Measurements from ENCODE around the gene RREB1.

The RREB1 gene

DNA sequence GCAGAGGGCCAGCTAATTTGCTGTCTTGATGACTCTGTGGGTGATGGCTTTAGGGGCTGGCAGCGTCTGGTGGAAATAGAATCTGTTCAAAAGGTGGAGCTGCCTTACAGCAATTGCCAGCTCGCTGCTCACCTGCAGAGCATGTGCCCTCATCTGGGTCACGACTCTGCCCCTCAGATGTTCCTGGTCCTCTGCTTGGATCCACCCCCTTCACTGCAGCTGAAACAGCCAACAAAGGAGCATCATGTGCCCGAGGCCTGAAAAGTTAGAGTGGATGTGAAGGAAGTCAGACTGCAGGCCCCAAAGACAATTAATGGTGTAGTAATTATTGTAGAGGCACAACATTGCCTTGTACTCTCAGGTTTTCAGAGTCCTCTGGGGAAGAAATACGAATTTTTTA lies 19.9 kb downstream of the RREB1 start:
- DNase-seq: no peak

DNA sequence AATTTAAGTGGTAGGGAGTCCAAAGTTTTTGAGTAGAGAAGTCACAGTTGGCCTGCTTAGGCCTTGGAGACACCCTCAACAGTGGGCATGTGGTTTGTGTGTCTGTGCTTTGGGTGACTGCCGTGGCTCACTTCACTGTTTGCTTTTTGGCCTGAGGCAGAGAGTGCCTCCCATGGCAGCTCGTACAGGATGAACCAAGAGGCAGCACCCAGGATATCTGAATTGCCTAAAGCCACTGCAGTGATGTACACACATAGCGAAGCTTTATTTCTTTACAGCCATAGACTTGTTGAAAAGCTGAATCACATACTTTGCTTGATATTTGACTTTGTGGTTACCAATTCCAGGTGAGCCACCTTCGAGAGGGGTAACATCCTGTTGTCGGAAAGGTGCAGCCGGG lies 21.6 kb downstream of the RREB1 start:
- no peak for DNase-seq

DNA sequence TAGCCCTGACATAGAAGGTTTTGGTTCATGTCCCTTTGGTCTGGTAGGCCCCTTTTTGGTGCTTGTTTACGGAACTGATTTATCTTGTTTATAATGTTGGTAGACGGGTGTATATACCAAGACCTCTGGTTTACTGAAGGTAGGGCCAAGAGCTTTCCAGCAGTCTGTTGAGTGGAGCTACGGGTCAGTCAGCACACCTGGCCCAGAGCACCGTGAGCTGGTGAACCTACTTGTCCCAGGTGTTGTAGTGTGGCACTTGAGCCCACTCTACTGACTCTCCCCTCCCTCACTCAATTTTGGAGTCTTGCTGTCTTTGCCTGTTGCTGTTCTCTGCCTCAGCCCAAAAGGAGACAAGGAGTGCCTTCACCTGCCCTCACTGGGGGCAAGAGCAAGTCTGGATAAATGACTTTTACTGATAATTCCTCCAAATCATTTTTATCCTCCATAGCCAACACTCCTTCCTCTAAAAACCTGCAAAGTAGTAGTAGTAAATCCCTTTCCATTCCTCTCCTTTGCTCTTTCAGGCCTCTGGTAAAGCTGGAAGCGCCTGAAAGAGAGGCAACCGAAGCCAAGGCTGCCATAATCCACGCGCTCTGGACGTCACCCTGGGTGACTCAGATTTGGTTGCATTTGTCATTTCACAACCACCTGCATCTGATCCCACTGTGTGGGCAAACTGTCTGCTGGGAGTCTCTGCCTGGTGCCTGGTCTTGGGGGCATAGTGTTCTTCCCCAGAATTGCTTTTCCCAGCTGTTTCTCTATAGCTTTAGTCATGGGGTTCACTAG lies 22.2 kb downstream of the RREB1 start:
- no peak for DNase-seq

DNA sequence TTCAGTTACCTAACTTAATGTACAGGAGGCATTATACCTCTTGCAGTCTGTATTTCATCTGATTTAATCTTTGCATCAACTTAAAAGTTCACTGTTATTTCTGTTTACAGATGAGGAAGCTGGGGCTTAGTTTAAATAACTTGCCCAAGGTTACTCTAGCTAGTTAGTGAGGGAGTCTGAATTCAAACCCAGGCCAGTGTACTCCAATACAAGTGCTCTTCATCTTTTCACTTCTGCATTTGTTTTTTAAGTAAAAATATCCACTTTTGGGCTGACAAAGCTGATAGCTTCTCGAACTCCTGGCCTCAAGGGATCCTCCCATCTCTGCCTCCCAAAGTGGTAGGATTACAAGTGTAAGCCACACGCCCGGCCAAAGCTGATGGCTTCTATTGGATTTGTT lies 23.6 kb downstream of the RREB1 start:
- DNase-seq: no peak

DNA sequence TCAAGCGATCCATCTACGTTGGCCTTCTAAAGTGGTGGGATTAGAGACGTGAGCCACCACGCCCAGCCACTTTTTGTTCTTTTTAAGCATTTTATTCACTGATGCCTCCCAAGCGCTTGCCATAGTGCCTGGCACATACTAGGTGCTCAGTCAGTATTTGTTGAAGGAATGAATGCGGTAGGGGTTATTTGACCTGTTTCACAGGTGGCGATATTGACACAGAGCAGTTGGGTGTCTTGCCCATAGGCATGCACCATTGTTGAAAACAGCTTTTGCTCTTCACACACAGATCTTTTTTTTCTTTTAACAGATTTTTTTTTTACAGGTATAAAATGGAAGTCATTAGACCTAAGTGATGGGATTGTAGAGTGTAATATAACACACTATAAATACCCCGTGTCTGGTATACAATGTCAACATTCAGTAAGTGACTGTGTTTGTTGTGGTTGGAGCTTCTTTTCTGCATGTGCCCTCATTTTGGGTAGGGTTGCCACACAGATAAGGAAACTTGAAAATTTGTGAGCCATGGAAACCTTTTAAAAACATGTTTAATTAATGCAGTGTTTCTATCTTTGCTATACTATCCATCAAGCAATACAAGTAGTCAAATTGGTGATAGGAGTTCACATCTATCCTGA lies 24.8 kb downstream of the RREB1 start:
- DNase-seq: no peak

DNA sequence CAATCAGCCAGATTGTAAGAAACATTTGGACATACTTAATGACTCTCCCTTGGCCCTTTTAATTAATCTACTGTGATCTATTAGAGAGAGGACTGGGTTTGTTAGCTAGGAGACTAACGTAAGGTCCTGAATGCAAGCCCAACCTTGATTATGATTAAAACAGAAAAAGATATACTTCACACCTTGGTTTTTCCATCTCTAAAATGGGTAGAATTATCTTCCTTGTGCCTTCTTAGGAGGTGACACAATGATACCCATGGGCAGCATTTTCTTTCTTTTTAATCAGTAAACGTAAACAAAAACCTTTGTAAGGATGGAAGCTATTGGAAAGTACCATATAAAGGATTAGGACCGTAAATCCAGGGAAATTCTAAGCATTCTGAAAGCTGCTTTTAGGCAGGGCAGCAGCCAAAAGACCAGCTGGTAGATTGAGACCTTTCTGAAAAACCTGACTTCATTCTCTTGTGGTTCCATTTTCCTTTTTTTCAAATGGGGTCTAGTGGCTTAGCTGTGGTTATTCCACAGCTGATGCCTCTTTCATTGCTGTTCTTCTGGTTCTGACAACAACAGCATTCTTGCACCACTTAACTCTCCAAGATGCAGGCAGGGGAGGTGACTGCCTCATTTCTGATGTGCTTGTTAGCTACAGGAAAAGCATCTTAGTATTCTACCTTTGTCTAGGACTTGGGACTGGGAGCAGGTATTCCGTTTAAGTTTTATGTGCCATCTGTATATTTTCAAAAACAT lies 27.4 kb downstream of the RREB1 start:
- DNase-seq: no peak

DNA sequence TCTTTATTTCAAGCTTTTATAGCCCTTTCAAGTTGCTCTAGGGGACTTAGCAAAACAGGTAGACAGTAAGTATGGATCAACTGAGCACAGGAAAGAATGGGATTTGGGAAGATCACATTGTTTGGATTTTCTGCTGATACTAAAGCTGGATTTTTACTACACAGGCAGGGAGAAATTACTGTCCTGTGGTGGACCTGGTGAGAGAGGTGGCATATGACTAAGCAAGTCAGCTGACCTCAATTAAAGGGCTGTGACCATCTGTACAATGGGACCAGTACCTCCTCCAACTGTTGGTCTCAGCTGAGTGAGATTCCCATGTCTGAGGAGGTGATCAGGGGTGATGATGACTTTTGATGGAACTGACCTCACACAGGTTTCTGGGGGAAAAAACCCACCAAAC lies 28.0 kb downstream of the RREB1 start:
- no peak for DNase-seq

DNA sequence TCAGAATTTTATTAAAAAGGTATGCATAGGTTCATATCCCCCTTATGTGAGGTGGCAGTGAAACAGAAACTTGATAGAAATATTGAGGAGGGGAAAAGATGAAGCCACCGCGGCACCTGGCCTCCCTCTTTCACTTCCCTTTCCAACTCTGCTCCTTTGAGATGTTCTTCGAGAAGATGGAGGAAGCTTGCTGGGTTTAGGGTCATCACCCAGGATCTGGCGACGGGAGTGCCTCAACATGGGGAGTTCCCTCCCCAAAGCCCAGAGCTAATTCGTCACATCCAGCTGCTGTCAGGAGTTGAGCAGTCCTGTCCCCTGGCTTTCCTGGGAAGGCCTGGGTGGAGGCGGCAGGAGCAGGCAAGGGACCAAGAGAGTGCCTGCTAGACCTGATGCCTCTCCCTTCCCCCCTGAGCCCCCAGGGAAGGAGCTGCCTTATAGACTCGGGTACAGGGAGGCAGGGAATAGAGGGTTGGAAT lies 29.1 kb downstream of the RREB1 start:
- no peak for DNase-seq

DNA sequence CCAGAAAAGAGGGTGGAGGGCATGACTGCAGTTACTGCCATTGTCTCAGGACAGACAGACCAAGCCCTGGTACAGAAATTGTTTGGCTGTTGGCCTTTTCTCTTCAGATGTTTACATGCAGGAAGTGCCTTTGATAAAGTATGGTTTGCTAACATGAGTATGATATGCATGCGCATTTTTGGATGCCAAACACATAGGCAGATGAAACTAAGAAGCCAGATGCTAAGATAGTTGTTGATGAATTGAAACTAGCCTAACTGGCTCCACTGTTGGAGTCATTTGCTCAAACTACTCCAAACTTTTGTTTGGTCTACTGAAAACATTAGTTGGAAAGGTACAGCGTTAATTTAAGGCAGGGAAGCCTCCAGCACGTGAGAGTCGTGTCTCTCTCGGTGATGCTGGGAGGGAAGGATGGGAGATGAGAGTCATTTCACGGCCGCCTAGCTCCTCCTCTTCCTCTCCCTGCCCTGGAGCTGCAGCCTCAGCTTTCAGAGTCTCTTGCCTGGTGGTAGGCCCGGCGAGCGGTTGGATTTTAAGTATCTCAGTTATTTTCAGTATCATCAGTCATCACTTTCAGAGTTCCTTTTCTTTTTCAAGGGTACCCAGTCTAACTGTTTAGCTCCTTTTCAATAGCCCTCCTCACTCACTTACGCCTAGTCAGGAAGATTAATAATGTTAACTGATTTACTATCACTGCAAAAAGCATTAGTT lies 29.7 kb downstream of the RREB1 start:
- DNase-seq: no peak

DNA sequence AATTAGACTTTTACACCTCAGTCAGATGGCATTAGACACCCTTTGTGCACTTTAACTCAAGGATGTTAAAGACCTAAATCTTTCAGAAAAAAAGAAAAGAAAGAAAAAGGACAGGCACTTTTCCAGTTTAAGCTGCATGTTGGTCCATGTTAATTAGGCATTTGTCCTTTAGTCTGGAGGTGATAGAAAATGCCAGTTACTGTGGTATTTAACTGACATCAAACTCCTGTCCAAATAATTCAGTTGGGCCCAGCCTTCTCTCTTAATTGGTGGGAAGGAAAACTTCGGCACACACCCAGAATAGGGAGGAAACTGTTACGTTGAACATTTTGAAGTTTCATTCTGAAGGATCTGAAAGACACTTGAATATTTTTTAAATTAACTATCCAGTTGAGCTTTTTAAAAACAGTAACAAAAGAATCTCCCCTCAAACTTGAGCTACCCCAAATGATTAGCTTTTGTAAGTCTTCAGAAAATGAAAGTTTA lies 30.3 kb downstream of the RREB1 start:
- DNase-seq: no peak

DNA sequence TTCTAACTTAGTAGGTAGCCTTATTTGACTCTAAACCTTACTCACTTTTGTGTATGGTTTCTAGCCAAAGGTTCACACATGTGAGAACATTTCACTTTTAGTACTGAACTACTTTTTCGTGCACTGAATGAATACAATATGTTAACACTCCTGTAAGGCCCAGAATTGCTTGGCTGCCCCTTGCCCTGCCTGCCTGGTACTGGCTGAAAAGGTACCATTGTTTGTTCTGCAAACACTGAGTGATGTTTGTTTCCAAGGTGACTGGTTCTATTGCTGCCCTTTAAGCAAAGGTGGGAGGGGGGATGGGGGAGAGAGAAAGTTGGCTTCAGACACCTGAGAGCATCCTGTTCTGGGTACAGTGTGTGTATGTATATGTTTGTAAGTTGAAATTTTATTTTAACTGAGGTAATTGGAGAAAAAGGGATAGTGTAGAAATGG lies 31.2 kb downstream of the RREB1 start:
- peak; percentile 90 for DNase-seq

DNA sequence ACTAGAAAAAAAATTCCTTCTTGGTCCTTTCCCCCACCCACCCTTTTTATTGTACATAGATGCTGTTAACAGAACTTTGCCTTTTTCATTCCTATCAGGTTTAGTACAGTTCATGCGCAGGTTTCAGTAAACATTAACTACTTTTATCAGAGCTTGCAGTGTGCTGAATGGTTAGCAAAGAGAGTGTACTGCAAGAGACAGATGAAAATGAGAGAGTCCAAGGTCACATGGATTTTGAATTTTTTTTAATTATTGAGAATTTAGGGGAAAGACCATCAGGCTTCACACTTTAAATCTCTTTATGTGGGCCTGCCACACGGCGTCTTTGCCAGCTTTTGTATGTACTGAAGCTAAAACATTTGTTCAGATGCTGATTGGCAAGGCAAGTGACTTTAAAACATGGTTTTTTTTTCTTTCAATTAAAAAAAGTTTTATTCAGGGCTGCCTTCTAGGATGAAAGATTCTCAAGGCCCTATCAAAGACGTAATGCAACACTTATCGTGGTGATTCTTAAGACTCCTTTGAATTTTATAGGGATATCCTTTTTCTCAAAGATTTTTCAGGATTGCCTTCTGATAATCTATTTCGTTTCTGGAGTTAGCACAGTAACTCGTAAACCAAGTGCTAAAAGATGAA lies 32.2 kb downstream of the RREB1 start:
- no peak for DNase-seq

DNA sequence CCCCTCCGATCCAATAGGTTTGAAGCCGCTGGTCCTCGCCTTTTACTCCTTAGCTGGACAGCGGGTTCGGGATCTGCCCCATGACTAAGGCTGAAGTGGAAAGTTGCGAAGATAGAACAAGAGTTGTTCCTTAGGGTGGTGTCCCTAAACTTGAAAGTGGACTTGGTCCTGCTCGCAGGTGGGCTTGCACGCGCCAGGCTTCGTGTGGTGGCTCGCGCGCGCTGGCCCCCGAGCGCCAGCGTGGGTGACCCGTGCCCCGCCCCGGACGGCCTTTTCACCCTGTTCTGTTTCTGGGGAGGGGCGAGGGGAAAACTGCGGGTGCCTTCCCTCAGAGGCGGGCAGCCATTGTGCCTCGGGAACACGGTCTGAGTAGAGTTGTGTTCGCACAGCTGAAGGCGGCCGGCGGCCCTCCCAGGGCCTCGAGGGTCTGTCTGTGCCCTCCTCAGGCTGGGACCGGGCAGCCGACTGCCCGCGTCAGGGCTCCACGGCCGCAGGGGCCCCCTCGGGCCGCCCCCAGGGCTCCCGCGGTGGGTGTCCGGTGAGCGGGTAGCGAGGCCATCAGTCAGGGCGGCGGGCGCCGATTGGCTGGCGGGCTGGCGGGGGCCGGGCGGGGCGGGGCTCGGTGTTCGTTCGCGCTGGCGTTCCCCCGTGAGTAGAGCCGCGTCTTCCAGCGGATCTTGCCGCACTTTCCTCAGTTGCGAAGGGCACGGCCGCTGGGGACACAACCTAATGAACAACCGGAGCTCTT lies 33.0 kb downstream of the RREB1 start:
- peak; percentile 74 for DNase-seq

DNA sequence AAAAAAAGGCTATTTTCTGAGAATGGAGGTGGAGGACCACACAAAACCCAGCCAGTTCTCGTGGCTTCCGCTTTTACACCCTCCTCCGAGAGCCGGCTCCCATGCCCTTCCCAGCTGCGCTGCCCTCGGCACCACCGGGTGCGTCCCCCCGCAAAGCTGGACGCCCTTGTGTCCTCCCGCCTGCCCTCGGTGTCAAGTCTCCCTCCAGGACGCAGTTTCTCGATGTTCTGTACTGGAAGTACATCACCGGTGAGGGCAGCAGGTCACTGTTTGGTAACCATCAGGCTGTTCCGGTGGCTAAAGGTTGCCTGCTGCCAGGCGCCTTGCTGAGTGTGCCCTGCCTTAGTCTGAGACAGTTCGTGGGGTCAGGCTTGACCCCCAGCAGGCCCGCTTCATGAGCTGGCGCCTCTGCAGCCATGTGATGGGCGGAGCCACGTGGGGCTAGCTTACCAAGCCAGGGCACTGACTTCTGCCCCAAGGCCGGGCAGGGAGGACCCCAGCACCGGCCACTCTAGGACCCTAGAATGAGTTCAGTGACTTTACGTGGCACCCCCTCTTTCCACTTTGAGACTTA lies 34.6 kb downstream of the RREB1 start:
- DNase-seq: no peak

DNA sequence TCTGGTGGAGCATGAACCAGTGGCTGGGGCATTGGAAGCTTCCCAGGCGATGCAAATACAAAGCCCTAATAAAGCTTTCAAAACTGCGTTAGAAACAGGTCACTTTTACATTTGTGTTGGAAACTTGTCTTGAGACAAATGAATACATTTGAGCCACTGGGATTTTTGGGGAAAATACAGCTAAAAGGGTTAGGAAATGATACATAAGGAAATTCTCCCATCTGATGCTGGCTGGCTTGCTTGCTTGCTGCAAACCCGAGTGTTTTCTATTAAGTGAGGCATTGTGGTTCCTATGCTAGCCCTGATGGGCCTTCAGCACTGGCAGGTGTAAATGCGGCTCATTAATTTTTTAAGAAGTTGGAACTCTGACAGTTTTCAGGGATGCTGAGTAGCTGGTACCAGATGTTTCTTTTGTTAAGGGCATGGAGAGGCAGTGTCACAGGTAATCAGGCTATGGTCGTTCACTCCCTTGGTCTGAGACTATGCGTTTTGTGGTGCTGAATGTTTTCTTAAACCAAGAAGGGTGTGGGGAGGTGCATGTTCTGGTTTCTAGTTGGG lies 35.2 kb downstream of the RREB1 start:
- DNase-seq: peak; percentile 84

DNA sequence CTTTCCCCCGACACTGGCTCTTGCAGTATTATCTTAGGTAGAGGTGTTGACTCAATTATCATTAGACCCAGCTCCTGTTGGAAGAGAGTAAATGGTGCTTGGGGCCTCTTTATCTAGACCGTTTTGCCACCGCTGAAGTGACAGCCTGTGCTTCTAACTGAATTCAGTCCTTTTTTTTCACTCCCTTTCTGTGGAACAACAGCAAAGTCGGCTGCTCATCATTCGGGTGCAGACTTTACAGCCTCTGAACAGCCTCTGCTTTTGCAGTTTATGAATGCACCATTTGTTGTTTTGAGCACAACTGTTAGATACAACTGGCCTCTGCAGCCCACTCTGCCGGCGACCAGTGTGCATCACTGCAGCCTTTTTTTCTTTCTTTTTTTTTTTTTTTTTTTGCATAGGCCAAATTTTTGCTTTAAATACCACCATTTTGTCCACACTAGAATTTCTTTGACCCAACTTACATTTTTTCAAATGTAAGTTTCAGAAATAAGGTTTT lies 35.8 kb downstream of the RREB1 start:
- peak; percentile 49 for DNase-seq

DNA sequence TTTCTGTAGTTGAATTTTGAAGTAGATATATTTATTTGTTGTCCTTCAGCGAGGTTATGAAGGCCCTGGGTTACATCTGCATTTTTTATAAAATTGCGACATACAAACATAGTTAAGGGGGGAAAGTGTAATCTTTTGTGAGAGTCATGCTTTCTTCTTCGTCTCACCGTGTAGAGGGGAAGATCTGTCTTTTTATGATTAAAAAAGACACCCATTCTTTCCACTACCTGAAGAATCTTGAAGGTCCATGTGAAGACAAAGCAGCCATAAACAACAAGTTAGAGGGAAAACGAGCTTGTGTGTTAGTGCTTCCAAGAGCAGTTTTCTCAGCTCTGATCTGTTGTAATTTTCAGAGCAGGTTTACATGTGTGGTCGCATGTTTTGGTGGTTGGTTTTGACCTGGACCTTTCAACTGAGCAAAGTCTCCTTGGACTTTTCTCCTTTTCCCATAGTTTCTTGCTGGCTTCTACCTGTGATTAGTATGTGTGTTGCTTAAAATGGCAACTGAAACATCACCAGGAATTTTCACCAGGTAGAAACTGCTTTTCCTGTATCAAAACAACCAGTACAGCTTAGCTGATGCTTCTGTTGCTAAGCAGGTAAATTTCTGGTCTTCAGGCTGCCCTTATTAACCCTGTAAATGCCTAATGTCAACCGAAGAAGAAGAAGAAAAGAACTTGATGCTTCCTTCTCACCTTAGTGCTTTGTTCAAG lies 37.3 kb downstream of the RREB1 start:
- DNase-seq: no peak

DNA sequence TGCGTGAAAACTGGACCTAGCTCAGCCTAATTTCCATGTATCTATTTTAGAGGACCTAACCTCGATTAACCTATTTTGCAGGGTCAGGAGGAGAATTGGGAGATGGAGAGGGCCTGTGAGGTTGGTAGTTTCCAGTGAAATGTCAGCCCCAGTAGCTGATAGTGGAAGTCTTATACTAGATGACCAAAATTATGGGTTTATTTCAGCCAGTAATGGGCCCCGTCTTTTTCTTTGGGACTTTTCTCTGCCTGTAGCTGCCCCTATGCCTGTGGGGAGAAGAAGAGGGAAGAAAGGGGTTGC lies 37.8 kb downstream of the RREB1 start:
- no peak for DNase-seq

DNA sequence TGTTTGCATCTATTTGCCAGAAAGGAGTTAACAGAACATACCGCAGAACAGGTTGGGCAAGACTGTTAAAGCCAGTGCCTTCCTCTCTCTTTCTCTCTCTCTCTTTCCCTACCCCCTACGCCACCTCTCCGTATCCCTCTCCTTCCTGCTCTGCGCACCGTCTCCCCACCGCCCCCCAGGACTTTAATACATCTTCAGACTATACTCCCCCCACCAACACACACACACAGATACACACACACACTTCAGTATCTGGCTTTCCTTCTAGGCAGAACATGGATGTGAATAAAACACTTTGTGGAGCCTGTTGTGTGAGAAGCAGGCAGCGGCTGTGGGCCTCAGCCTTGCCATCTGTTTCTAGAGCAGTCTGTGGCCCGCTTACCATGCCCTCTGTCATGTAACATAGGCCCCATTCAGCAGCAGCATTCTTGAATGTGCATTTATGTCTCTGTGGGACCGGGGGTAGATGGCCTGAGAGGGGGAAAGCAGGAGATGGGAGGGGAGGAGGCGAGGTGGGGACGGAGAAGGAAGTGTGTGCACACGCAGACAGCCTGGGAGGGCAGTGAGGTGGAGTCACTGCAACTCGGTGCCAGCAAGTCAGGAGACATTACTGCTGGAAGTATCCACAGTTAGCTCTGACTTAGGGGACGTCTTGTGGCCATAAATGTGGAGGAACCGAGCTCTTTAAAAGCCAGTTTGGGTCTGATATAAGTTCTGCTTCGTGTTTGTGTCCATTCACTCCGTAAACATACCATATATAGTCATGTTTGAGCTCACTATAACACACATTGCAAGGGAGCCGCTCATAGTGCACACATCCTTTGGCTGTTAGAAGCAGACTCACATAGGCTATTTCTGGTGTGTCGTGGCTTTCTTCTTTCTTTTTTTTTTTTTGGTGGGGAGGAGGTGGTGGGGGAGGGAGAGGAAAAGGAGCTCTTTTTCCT lies 38.4 kb downstream of the RREB1 start:
- no peak for DNase-seq

Measured in COR-L47 (cell line).